Stimulated activated CD8-positive, alpha-beta memory T cell treated with anti-CD3 and anti-CD28 coated beads, Interleukin-12 subunit alpha, Interleukin-12 subunit beta, amount 100 ng/mL, for 1 hour (primary cell): ENCODE results near the gene SOX10.

Experiments
- DNase-seq: peaks from one replicate; pipeline ENCODE4 v3.0.0-alpha.2; 2020; ENCODE audit warnings: low read depth

Gene SOX10

DNA sequence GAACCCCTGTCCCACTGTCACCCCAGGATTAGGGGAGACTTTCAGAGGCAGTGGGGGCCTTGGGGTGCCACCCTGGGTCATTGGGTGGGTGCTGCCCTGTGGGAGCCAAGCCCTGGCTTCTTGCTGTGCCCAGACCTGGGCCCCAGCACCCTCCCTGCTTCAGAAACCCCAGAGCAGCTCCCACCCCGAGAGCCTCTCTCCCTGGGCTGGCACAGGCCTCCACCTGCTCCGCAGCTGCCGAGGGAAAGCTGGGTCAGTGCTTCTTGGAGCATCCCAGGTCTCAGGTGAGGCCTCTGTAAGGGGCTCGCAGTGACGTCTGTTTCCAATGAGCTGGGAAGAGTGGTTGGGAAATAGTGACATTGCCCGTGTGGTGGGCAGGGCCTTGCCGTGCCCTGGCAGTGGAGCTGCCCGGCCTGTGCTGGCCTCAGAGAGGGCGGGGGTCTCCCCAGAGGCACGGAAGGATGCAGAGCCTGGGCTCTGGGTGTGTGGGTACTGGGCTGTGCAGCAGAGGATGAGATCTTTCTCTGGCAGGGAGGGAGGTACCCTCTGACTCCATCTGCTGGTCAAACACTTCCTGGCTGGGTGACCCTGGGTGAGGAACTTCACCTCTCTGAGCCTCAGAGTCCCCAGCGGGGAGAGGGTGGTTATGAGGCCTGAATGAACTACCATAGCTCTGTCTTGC, 53.9 kb downstream of the SOX10 start:
- no peak for DNase-seq

DNA sequence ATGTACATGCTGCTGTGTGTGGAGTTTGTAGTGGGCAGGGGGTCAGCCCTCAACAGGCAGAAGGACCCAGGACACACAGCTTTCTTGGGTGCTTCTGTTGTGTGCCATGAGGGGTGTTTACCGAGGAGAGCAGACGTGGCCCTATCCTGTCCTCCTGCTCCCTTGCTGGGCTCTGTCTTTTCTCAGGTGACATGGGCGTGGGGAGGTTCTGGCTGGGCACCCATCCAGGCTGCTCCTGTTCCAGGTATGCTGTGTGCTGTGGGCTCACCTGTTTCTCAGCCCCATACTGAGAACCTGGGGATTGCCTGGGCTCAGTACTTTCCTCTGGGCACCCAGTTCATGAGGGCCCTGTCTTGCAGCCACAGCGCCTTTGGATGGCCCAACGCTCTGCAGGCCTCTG, 55.0 kb downstream of the SOX10 start:
- no peak for DNase-seq

DNA sequence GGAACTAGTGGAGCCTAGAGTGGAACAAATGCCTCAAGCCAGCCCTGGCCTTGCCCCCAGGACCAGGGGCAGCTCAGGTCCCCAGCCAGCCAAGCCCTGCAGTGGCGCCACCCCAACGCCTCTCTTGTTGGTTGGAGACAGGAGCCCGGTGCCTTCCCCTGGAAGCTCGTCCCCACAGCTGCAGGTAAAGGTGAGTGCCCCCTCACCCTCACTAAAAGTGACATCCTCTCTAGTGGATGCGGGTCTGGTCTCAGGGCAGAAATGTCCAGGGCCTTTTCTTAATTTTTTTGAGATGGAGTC, 56.8 kb downstream of the SOX10 start:
- DNase-seq, result no peak

DNA sequence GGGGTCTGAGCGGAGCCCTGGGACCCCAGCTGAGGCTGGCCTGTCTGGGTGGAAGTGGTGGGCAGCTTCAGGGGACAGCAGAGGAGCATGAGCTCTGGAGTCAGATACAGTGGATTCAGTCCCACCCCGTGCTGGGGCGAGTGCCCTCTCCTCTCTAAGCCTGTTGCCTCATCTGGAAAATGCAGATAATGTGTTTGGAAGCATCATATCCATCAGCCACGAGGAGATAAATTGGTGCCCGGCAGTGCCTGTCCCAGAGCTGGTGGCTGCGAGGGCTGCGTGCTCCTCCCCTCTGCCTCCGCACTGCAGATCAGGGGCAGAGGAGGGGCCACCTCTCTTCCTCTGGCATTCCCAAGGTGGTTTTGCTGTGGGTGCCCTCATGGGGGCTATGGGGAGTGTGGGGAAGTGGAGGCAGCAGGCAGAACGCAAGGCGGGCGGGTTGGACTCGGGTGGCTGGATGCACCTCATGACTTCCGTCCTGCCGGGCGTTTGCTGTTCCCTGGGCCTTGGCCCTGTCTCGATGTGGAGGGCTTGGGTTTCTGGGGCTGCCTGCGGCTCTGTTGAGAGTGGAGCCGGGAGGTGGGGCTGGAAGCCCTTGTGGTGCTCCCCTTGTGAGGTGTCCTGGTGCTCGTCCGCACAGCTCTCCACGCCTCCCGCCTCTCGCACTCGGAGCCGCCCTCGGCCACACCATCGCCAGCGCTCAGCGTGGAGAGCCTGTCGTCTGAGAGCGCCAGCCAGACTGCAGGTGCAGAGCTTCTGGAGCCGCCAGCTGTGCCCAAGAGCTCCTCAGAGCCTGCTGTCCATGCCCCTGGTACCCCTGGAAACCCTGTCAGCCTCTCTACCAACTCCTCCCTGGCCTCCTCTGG, 57.4 kb downstream of the SOX10 start:
- no peak for DNase-seq

DNA sequence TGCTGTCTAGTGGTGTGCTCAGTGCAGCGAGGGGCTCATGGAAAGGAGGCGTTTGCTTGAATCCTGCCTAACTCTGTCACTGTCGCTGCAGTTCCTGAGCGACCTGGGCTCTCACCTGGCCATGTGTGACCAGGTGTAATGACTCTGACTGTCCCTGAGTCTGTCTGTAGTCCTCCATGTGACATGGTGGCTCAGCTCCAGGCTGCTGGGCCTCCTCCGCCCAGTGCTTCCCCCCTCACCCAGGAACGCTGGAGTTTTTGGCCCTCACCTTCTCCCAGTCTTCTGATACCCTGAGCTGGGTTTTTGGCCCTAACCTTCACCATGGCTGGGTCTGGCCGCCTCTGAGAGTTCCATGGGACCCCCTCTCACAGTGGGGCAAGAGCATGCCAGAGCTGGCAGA, 58.0 kb downstream of the SOX10 start:
- no peak for DNase-seq

DNA sequence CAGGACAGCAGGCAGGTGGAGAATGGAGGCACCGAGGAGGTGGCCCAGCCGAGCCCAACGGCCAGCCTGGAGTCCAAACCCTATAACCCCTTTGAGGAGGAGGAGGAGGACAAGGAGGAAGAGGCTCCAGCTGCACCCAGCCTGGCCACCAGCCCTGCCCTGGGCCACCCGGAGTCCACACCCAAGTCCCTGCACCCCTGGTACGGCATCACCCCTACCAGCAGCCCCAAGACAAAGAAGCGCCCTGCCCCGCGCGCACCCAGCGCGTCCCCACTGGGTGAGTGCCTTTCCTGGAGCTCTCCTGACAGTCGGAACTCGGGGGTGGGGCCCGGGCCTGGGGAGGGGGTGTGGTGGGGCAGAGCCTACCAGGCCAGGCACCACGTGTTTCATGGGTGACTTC, 58.6 kb downstream of the SOX10 start:
- DNase-seq, result no peak

DNA sequence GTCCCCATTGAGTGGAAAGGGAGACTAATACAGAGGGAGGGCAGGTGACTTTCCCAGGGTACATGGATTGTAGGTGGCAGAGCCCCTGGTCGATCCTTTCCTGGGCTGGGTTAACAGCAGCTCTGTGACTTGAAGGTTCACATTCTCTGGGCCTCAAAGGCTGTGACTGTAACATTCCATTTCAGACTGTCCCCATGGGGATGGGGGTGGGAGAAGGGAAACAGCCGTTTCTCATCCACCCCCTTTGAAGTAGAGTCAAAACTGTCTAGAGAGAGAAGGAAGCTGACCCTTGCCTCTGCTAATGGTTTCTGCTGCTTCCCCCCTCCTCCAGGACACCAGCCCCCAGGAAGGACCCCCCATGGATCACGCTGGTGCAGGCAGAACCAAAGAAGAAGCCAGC, 59.0 kb downstream of the SOX10 start:
- DNase-seq, result no peak

DNA sequence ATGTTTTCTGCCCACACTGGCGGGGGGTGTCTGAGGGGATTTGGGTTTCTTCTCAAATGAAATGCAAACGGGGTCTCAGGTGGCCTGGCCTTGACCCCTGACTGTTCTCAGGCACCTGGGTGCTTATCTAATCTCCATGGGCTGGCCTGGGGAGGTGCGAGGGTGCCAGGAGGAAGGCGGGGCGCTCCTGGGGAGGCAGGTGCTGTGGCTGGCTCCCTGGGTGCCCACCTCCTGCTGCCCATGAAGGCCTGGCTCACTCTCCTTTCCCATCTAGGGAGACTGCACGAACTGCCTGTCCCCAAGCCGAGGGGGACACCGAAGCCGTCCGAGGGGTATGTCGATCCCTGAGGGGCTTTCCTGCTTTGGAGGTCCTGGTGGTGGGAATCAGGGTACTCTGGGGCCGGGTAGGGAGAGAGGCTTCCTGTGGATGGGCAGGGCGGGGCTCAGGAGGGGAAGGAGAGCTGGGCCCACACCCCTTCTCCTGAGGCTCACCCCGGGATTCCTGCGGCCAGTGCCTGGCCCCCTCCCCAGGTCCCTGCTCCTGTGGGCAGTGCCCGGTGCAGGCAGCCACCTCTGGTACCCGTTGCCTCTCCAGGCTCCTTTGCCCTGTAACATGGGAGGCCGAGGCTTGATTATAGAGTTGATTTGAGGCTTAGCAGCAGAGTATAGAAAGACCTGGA, 59.8 kb downstream of the SOX10 start:
- DNase-seq, result no peak

DNA sequence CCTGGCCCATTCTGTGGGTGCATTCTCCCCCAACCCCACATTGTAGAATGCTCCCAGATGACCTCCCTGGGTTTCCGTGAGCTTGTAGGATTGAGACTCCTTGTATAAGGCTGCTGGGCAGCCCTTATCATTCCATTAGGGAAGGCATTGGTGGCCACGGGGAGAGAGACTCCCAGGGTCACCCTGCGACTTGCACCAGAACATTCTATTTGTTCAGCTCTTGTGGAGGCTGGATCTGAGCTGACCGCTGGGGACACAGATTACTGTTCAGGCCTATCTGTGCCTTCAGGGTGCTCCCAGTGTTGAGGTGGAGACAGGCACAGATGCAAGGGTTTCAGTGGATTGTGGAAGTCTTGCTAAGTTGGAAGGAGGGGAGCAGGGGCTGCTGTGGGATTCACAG, 60.4 kb downstream of the SOX10 start:
- no peak for DNase-seq
